IPS DF 4.7 (cell line): ENCODE results near the gene SERGEF.
"Not testable (repeated sequence)": the region's sequence is repeated elsewhere in the genome, so short reads cannot be mapped to it uniquely, and the experiment has no call there.

Source experiments
- DNase-seq: peaks from one replicate; pipeline ENCODE4 v3.0.0-alpha.2; 2013; ENCODE audit warnings: low spot score; ENCODE audit errors: extremely low read depth

Gene SERGEF

DNA sequence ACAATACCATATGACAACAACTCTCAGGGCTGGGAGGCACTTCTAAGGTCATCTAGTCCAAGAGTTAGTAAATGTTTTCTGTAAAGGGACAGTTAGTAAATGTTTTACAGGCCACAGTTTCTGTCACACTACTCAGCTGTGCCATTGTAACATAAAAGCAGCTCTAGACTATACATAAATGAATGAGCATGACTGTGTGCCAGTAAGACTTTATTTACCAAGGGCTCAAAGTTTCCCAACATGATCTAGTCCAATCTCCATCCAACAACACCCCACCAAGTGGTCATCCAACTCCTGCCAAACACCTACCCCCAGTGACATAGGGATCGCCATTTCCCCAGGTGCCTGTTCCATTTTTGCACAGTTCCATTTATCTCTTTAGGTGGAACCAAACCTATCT is 12.1 kb downstream of the SERGEF start:
- DNase-seq = no peak

GRCh38 chr11:18000128-18000527 is 12.7 kb downstream of the SERGEF start:
- not testable (repeated sequence) for DNase-seq

DNA sequence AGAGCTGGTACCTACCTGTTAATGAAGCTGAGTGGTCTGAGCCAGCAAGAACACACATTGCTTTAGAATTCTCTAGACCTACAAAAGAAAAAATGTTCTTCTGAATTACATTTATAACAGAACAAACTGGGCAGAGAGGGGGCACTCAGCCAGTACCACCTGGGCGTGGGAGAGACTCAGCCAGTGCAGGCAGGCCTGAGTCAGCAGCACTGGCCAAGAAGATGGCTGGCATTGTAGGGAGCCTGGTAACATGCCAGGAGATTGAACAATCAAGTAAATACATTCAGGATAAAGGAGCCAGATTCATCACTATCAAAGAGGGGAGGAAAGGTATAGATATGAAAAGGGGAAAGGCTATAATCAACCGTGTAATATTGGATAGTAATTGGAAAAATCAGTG is 19.9 kb downstream of the SERGEF start:
- no peak for DNase-seq

- DNase-seq = no peak
Measured at GRCh38 chr11:17991783-17992433, 20.9 kb downstream of the SERGEF start.

DNA sequence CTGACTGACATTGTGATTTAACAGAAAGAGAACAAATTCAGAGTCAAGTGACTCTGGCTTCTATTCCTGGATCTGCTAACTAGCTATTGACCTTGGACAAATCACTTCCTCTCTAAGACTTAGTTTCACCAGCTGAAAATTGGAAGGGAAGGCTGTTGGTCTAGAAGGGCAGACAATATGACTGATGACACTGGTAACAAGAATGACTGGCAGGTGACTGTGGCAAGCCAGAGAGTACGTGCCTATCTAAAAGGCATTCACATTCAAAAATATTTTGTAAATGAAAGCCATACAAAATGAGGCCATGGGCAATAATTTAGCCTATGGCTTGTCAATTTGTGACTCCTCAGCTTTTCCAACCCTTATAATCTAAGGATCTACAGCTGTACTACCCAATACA is 23.5 kb downstream of the SERGEF start:
- no peak for DNase-seq

- DNase-seq = no peak
Measured at GRCh38 chr11:17988465-17988864, 24.4 kb downstream of the SERGEF start.

DNA sequence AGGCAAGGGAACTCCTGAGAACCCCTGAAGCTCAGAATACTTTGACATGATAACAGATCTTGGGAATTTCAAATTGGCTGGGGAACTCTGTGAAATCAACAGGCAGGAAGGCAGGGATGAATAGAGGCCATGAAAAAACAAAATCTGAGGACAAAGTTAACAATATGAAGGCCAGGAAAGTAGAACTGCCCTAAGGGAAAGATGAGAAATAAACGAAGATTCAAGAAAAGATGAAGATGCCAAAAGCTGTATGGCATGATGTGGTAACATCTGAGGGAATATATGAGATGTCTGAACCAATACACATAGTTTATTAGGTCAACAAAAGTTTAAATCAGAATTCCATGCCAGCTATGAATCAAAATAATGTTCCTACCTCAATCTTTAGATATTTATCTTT is 25.0 kb downstream of the SERGEF start:
- no peak for DNase-seq

DNA sequence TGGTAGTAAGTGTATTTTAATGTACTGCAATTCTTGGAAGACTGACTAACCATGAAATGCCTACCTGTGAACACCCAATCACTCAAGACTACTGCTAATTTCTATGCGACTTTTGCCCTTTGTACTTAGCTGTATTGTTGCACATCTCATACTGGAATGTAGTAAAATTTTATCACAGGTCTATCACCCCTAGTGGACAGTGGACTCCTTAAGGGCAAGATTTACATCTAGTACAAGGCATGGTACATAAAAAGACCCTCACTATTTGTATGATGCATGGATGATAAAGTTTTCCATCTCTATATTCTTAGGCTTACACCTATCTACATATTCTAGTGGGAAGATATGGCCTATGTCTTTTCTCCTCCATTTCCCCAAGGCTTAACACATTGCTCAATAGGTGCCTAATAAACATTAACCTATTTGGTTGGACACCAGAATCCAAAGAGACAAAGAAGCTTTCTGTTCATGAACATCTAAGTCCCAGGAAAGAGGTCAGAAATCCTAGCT is 26.1 kb downstream of the SERGEF start:
- no peak for DNase-seq

- no peak for DNase-seq
Measured at GRCh38 chr11:17986007-17986710, 26.7 kb downstream of the SERGEF start.

DNA sequence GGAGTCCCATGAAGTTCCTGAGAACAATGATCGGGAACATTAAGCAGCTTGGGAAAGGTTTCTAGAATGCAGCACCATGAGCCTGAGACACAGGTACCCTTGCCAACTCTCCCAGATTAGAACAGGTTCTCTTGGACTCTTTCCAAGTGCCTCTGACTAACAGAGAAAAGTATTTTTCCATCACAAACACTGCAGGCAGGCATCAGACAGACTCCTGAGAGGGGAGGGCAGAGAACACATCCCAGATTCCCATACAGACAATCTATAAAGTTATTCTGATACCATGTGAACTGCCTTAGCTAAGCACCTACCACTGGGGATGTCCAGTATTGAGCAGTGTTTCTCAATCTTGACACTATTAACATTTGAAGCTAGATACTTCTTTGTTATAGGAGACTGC is 27.3 kb downstream of the SERGEF start:
- DNase-seq = no peak

GRCh38 chr11:17983569-17983968 is 29.3 kb downstream of the SERGEF start:
- no peak for DNase-seq

GRCh38 chr11:17979770-17980371 is 33.0 kb downstream of the SERGEF start:
- no peak for DNase-seq

- DNase-seq = no peak
Measured at GRCh38 chr11:17978553-17979287, 34.1 kb downstream of the SERGEF start.

GRCh38 chr11:17976651-17977050 is 36.2 kb downstream of the SERGEF start:
- no peak for DNase-seq

DNA sequence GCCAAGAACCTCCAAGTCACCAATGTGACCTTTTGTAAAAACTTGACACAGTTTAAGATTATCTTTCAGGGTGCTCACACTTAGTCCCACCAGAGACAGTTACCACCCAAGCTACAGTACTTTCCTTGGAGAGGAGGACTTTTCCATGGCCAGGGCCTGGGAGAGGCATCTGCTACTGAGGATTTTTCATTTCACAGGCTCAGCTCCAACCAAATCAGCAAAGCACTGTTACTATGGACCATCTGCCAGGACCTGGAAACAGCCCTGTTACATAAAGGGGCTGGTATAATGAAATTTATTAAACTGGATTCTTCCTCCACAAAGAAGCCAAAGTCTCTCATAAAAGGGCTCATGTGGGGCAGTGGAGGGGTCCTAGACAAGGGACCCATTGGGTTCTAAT is 38.6 kb downstream of the SERGEF start:
- no peak for DNase-seq

GRCh38 chr11:17972987-17973386 is 39.9 kb downstream of the SERGEF start:
- DNase-seq = no peak

- DNase-seq = no peak
Measured at GRCh38 chr11:17968206-17968605, 44.6 kb downstream of the SERGEF start.

DNA sequence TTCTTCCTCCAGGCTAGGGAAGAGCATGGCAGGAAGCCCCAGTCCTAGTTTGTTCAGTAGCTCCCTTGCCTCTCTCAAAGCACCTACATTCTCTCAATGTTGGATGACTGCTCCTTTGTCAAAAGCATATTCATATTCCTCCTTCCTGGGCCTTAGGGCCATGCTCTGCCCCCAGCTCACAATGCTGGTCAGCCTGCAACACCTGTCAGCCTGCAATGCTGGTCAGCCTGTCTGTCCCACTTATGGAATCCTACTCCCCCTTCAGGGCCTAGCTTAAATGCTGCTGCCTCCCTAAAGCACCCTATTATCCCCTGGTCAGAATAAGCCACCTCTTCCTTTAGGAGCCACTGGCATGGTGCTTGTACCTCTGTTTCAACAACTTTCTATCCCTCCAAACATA is 45.2 kb downstream of the SERGEF start:
- DNase-seq = no peak

- DNase-seq = no peak
Measured at GRCh38 chr11:17960091-17960490, 52.8 kb downstream of the SERGEF start.

GRCh38 chr11:17958446-17958845 is 54.4 kb downstream of the SERGEF start:
- no peak for DNase-seq

GRCh38 chr11:17954395-17955252 is 58.2 kb downstream of the SERGEF start:
- DNase-seq = no peak
